GM19025 (cell line): ENCODE data around the gene PKNOX2.

Experiments used
- ATAC-seq: cut with Tn5 transposase; IDR thresholded peaks from one replicate; pipeline ENCODE4 v1.9.1; 2021; ENCODE audit warnings: mild to moderate bottlenecking, low read depth, moderate library complexity; ENCODE audit not compliant: unreplicated experiment

PKNOX2 gene

DNA sequence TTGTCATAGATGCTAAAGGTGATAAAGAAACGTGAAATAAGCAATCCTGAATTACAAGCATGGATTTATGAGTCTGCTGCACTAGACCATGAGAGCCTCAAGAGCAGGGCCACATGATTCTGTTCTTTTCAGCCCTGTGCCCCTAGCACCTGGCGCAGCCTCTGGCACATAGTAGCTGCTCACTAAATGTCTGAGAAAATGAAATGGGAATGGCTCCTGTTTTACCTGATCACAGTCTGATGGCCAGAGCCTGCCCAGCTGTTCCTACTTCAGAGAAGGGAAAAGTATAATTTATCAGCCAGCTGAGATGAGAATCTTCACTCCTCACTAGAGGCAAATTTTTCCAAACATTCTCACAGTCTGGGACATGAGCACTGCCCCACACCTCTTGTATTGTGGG lies 10.7 kb upstream of the PKNOX2 start:
- no peak for ATAC-seq

GRCh38 chr11:125154378-125155099 lies 10.0 kb upstream of the PKNOX2 start:
- ATAC-seq, result no peak

DNA sequence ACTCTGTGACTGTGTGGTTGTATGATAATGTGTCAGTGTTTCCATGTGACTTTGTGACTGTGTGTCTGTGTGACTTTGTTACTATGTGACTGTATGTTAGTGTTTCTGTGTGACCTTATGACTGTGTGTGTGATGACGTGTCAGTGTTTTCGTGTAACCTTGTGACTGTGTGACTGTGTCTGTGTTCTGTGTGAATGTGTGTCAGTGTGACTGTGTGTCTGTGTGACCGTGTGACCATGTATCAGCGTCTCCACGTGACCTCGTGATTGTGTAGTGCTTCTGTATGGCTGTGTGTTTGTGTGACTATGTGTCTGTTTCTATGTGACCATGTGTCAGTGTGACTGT lies 9.5 kb upstream of the PKNOX2 start:
- no peak for ATAC-seq

- ATAC-seq, result no peak
Measured at GRCh38 chr11:125155767-125156166, 8.8 kb upstream of the PKNOX2 start.

DNA sequence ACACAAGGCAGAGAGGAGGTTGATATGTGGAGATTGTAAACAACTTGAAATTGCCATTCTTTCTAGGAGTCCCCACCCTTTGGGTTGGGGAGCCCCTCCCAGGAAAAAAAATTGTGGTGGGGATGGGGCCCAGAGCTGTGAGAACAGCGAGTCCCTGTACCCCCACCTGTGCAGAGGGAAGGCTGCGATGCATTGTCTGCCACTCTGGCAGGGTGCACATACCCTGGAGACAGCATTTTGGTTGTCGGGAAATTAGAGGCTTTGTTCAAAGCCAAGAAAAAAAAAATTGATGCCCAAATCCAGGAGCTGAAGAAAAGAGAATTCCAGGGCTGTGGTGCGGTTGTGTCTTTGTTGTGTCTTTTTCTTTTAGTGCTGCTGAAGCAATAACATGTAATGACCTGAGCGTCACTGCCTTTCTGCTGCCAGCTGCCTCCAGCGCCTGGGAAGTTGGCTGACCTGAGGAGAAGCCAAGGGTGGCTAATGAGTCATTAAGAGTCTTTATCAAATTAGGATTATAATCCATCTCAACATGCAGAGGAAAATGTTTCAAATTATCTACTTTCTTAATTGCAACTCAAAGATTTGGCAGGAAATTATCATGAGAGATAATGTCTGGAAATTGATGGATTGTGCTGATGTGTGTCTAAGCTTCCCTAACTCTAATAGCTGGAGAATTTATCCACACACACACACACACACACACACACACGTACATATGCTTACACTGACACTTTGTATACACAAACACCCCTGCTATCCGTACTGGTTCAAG lies 8.0 kb upstream of the PKNOX2 start:
- ATAC-seq, result no peak

DNA sequence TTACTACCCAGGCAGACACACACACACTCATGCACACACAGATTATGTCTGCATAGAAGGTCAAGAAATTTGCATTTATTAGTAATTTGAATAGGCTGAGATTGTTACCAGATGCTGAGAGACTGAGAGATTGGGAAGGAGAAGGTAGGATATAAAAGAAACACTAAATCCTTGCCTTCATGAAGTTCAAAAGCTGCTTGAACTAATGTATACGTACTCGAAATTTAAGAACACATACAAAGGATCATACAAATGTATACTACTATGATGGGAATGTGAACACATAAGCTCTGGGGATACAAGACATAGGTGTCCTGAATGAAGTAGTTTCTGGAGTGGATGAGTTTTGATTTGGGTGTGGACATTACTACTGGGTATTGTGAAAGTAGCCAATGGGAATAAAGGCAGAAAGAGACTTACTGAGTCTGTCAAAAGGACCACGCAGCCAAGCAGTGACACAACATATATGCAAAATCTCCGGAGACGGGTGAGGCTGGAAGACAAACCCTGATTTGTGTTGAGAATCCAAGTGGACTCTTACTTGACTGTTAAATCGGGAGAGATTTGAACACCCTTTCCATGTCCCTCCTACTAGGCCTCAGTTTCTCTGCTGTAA lies 7.3 kb upstream of the PKNOX2 start:
- ATAC-seq, result no peak

DNA sequence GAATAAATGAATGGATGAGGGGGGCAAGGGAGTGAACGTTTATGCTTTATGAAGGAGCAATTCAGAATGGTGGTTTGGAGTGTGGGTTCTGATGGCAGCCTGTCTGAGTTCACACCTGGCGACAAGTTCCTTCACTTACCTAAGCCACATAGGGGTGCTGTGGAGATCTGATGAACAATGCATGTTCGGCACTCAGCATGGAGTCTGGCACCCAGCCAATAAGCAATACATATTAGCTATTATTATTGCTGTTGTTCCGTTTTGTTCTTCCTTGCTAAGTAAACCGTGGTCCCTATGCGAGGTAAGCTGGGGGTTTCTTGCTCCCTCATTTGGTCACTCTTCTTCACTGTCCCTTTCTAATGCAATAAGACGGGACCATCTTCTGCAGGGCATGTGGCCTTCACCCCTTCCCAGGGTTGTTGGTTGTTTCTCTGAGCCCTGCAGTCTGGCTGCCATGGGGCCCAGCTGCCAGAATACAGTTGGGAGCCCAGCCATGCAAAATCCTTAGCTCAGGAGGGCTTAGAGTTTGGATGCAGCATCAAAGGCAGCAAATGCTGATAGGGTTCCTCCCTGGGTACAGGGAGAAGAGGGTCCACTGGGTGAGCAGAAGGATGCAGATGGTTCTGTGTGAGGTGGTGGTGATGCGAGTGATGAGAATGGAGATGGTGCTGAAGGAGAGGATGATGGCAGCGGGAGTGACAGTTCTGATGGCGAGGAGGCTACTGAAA lies 6.4 kb upstream of the PKNOX2 start:
- ATAC-seq, result no peak

- no peak for ATAC-seq
Measured at GRCh38 chr11:125162743-125163142, 1.8 kb upstream of the PKNOX2 start.

- ATAC-seq, result no peak
Measured at GRCh38 chr11:125163431-125164063, 1.0 kb upstream of the PKNOX2 start.

DNA sequence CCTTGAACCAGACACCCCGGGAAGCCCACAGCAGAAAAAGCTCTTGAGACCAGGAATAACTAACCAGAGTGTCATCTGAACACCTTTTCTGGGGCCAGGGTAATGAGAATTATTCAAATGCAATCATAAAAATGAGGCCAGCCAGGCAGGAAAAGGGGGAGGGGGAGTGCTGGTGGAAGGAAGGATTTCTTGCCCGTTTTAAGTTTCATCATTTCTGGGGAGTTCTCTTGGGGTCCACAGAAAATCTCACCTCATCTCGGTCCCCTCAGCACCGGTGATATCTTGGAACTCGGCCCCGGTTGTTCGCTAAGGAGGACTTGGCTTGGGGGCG lies 495 bp upstream of the PKNOX2 start:
- ATAC-seq, result no peak

DNA sequence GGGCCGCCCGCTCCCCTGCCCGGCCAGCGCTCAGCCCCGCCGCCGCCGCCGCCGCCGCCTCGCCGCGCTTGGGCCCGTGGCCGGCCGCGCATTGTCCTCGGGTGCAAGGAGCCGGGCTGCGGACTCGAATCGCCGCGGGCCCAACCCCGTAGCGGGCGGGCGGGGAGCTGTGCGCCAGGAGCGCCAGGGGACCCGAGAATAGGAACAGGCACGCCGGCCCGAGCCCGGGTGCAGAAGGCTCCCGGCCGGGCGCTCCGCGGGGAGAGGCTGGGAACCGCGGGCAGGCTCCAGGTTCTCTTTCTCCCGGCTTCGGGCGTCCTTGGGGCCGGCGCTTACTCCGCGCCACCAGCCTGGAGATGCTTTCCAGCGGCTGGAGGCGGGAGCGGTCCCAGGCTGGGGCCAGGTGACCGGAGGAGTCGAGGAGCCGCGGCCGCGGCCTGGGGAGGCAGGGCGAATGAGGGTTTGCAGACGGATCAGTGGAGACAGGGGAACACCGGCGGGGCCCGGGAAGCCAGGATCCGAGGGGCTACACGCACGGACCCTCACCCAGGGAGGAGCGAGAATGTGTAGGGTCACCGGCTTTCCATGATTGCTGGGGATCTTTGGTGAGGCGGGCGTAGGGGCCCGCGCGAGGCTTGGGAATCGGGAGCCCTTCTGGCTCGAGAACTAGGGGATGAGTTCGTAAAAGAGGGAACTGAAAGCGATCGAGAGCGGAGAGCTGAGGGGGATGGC lies 726 bp downstream of the PKNOX2 start:
- ATAC-seq, result no peak

DNA sequence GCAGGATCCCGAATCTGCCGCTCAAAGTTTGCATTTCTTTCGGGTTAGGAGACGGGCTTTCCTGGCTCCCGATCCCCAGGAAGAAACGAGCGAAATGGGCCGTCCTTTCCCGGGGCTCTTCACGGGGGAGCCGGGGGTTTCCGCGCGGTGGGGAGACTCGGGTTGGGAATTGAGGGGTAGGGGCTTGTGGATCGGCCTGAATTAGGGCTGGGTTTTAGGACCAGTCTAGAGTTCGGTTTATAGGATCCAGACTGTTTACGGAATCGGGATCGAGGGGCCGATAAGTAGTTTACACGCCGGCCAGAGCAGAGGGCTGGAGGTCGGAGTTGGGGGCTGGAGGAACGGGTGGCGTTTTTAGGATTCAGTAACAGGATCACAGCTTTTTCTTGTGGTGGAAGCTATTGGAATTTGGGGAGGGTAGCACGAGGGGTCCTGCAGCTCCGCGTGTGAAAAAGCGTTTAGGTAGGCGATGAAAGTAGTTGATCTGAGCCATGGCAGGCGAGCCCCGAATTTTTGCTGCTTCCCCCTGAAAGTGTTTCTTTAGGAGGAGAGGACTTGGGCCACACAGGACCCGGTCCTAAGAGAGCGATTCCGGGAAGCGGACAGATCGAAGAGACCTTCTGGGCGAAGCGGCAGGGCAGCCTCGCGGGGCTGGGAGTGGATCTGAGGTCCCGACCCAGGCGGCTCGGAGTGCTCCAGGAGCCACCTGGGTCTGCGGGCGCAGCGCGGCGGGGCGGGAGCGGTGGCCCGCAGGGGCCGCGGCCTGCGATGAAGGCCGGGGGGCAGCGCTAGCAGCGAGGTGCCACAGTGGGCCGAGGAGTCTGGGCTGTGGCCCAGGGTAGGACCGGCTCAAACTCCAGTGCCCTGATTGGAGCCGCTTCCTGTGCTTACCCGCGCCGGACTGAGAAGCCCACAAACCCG lies 1.6 kb downstream of the PKNOX2 start:
- ATAC-seq, result no peak

- ATAC-seq, result no peak
Measured at GRCh38 chr11:125166764-125167291, 2.3 kb downstream of the PKNOX2 start.

DNA sequence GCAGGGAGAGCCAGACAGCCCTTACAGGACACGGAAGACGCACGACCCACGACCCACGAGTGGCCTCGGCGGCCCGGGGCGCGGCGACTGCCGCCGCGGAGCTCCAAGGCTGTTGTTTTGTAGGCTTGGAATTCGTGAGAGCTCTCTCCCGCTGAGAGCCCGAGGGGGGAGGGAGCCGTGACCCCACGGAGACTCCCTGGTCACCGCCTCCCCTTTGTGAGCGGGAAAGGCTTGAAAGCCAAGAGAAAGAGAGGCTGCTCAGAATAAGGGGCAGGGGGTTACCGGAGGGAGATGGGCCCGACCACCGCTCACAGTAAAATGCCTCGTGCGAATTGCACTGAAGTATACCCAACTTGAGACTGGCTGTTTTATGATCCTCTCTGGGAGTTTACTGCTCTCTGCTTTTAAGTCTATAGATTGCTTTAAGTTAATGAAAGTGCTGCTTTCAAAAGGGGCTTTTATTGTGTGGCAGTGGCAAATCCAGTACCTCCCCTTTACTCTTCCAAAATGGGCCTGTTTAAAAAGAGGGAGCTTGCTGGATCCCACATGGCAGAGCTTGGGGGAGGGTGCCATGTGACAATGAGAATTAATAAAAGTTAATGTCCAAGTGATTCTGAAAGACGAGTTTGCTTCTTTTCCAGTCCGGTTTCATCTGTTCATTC lies 2.9 kb downstream of the PKNOX2 start:
- no peak for ATAC-seq

- ATAC-seq, result no peak
Measured at GRCh38 chr11:125167954-125168835, 3.6 kb downstream of the PKNOX2 start.

GRCh38 chr11:125168918-125169456 lies 4.4 kb downstream of the PKNOX2 start:
- no peak for ATAC-seq

GRCh38 chr11:125170001-125170509 lies 5.5 kb downstream of the PKNOX2 start:
- no peak for ATAC-seq
